H54 (cell line): Measurements from ENCODE around the gene MBP.
"Not testable (repeated sequence)": the region's sequence is repeated elsewhere in the genome, so short reads cannot be mapped to it uniquely, and the experiment has no call there.

Experiments used
- DNase-seq: peaks from one replicate; pipeline ENCODE4 v3.0.0; 2011; ENCODE audit warnings: low spot score, mixed read lengths; ENCODE audit not compliant: insufficient read length
- FAIRE-seq: peaks from 3 replicates; lab custom pipeline; 2011; peaks lifted over from hg19 to GRCh38; lab: Jason Lieb, UNC
- POLR2A ChIP-seq: IDR thresholded peaks from 2 replicates; pipeline ENCODE4 v1.6.1; 2011; ENCODE audit warnings: low read depth, mild to moderate bottlenecking, low read length

Gene MBP

GRCh38 chr18:77020561-77020960 is 112.0 kb downstream of the MBP start:
- no peak for TF ChIP-seq POLR2A
- FAIRE-seq, result no peak

DNA sequence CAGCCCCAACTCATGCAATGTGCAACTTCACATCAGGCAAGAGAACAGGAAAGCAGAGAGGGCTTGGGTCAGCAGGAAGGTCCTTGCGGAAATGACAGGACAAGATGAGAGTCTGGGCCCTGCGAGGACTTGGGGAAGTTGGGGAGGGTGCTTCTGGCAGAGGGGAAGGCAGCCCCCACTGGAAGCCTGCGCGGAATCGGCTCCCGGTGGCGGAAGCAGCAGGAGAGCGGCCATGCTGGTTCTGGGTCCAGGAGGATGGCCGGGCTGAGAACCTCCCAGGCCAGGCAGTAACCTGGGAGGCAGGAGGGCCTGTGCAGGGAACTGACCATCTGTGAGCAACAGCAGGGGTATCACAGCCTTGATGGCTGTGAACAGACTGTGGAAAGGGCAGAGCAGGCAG is 112.9 kb downstream of the MBP start:
- DNase-seq (no peak), FAIRE-seq (no peak)
- no peak for TF ChIP-seq POLR2A

More at GRCh38 chr18:77020561-77020960, 112.0 kb downstream of the MBP start:
- no peak for DNase-seq

DNA sequence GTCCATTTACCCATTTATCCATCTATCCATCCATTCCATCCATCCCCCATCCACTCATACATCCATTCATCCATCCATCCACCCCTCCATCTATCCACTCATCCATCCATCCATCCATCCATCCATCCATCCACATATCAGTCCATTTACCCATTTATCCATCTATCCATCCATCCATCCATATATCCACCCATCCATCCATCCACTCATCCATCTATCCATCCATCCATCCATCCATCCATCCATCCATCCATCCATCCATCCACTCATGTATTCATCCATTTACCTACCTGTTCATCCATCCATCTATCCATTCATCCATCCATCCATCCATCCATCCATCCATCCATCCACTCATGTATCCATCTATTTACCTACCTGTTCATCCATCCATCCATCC is 113.9 kb downstream of the MBP start:
- DNase-seq, FAIRE-seq: not testable (repeated sequence)

DNA sequence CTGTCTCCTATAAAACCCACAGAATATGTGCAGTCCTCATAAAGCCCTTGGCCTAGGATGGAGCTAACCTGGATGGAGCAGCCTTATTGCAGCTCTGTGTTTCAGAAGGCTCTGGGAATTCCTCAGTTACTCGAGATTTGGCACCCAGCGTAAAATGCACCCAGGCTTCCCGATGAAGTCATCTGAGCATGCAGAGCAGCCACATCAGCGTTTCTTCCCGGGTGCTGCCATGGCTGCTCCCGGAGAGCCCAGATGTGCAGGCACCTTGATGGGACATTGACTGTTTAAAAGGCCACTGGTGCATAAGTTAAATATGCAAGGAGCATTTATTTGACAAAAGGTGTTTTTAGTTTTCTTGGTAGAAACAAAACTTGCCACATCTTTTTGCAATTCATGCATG is 115.2 kb downstream of the MBP start:
- DNase-seq, result no peak
- no peak for FAIRE-seq
- TF ChIP-seq POLR2A, result no peak

GRCh38 chr18:77016936-77017335 is 115.6 kb downstream of the MBP start:
- DNase-seq (no peak), FAIRE-seq (no peak)
- no peak for TF ChIP-seq POLR2A

DNA sequence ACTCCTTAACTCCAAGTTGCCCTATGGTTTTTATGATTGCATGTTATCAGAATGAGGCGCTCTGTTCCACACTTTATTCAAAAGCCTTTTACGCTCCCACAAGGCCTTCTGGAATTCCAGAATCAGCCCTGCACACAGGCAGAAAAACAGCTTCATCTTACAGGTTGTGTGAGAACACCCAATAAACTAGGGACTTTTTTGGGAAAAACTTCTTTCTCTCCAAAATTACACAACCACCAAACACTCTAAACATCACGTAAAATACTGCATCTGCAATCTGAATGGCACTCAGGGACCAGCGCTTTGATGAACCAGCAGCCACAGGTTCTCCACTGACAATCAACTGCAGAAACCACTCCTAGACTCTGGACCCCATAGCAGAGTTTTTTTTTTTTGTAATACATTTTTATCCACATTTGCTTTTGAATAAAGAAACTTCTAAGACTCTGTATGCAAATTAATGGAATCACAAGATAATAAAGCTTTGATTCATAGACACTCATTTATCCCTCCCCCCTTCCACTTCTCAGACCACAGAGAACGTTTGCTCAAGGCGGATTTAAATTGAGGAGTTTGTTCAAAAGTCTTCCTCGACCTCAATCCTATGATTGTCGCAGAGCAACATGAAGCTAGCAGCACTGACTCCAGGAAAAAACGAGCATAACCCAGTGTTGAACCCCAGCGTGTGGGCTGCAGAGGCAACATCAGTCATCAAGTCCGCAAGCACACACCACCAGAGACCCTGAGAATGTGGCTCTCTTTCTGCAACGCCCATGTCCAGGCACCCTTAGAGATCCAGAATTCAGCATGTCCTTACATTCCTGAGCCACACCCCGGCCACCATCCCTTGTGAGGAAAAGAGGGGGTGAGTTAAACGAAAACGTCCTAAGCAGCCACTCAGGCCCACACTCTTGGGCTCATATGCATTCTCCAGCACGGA is 116.5 kb downstream of the MBP start:
- TF ChIP-seq POLR2A, result no peak
- FAIRE-seq (no peak), DNase-seq (no peak)

- no peak for FAIRE-seq
- no peak for DNase-seq
- TF ChIP-seq POLR2A, result no peak
Measured at GRCh38 chr18:77015169-77015568, 117.4 kb downstream of the MBP start.

- DNase-seq (no peak), FAIRE-seq (no peak)
- TF ChIP-seq POLR2A, result no peak
Measured at GRCh38 chr18:77014538-77014937, 118.0 kb downstream of the MBP start.

DNA sequence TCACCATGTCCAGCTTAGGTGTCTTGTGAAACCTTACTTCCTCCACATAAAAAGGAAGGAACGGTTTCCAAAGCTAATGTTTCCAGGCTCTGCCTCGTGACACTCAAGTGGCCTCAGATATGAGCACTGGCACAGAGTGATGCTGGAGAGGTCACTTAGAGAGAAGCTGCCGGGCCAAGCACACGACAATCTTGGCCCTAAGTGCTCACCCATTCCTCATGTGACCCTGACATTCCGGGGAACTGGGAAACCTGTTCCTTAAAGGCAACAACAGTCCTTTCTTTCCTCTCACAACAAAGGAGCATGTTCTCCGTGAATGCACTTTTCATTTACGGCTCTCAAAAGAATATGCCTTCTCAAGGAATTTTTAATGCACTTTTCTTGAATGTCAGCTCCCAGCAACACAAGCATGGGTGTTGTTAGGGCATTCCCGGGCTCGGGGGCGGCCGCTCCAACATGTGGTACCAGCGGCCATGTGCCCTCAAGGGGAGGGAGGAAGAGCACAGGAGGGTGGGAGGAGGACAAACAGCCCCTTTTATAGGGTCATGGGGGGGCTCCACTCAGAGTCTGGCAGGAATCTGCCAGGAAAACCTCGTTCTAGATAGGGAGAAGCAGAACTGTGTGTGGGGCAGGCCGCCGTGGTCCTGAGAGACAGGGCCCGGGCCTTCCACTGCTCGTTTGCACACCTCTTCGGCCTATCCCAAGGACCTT is 118.6 kb downstream of the MBP start:
- FAIRE-seq (no peak), DNase-seq (no peak)
- TF ChIP-seq POLR2A, result no peak

DNA sequence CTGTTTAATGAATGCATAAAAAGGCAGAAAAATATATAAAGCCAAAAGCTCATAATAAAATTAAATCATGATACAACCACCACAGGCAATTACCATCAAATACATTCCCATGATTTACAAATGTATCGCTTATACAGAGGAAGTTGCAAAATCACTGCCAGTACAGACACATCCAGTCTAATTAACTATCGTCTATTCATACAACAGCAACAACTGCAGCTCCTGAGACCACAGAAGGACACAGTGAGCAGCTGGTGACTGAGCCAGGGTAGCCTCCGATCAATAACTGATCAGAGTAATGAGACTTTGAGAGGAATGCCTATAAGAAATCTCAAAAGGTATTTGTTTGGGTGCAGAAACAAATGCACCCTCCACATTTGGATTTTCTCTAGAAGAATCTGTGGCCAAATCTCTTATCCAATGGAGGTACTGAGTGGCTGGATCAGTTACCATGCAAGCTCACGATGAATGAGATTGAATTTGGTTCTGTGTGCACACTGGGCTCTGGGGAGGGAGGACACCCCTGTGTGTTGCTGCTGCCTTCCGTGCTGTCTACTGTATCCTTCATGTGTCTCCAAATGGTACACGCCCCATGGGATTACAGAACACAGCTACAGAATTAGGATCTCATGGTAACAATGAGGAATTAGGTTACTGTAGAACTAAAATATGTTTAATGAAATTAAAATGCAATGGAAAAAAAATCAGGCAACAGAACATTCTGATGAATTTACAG is 119.6 kb downstream of the MBP start:
- FAIRE-seq, result no peak
- no peak for TF ChIP-seq POLR2A
- DNase-seq, result no peak

- DNase-seq, result no peak
- no peak for TF ChIP-seq POLR2A
- no peak for FAIRE-seq
Measured at GRCh38 chr18:77012120-77012519, 120.5 kb downstream of the MBP start.

GRCh38 chr18:77009675-77010074 is 122.9 kb downstream of the MBP start:
- TF ChIP-seq POLR2A, result no peak
- FAIRE-seq, result no peak
- DNase-seq, result no peak

DNA sequence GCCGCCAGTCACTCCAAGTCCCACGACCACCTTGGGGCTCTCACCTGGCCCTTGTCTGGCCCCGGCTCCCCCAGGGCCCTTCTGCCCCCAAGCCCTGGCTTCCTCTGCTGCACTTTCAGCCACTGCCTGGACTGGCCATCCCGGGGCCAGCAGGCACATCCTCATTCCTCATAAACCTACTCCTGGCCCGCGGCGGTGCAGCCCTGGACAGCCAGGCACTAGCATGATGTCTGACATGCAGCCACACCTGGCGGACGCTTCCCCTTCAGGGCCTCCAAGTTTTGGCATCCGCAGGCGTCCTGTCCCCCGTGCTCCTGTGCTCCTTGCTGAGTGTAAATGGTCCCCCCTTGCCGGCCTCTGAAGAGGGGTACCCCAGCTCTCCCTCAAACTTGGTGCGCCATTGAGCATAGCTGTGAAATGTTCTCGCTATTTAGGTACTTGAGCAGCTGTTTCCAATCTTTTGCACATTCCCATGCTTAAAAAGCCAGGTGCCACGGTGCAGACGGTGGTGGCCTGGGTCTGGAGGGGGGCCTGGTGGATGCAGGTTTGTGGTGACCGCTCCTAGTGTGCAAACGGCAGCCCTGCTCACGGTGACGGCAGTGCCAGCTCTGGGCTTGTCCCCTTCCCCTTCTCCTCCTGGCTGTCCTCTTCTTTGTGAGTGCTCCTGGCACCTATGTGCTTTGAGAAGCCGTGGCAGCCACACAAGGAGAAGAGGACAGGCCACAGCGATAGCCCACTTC is 123.8 kb downstream of the MBP start:
- no peak for DNase-seq
- no peak for TF ChIP-seq POLR2A
- FAIRE-seq, result no peak
